ENCODE results near the gene TRIM66.

TRIM66 gene

GRCh38 chr11:8682303-8683114 is at the start of gene TRIM66, which contains the start of gene RPL27A:
TSS of gene TRIM66 (minus strand) at chr11:8682665. CDS start at chr11:8672274, 10,391 bp downstream.
TSS of gene RPL27A (plus strand) at chr11:8682792. CDS start at chr11:8682814, 22 bp downstream.
- peak; percentile 17 for TF ChIP-seq CTCF (conservative IDR thresholded peaks at IDR 0.05; ENCODE audit: low read depth, low read length)
- peak within 1 kb of the TSS; percentile 99 for H3K4me3 ChIP-seq (ENCODE audit: low read depth, low read length)
- peak; percentile 97 for DNase-seq (ENCODE audit: low read depth)

GRCh38 chr11:8731647-8732323 is 49.3 kb upstream of the TRIM66 start:
- TF ChIP-seq CTCF (conservative IDR thresholded peaks at IDR 0.05; ENCODE audit: low read depth, low read length) = no peak
- no peak overlapping the region for H3K4me3 ChIP-seq (ENCODE audit: low read depth, low read length)

GRCh38 chr11:8730697-8731020 is 48.2 kb upstream of the TRIM66 start:
- no peak for DNase-seq (ENCODE audit: low read depth)
- H3K4me3 ChIP-seq (ENCODE audit: low read depth, low read length) = no peak overlapping the region
- no peak for TF ChIP-seq CTCF (conservative IDR thresholded peaks at IDR 0.05; ENCODE audit: low read depth, low read length)

More at GRCh38 chr11:8731647-8732323, 49.3 kb upstream of the TRIM66 start:
- DNase-seq (ENCODE audit: low read depth) = no peak

- H3K4me3 ChIP-seq (ENCODE audit: low read depth, low read length) = no peak overlapping the region
- DNase-seq (ENCODE audit: low read depth) = no peak
- peak; percentile 9 for TF ChIP-seq CTCF (conservative IDR thresholded peaks at IDR 0.05; ENCODE audit: low read depth, low read length)
Observed at GRCh38 chr11:8729837-8730696, 47.6 kb upstream of the TRIM66 start.

GRCh38 chr11:8729067-8729466 is 46.6 kb upstream of the TRIM66 start:
- no peak for DNase-seq (ENCODE audit: low read depth)
- TF ChIP-seq CTCF (conservative IDR thresholded peaks at IDR 0.05; ENCODE audit: low read depth, low read length) = no peak
- no peak overlapping the region for H3K4me3 ChIP-seq (ENCODE audit: low read depth, low read length)

GRCh38 chr11:8728563-8728962 is 46.1 kb upstream of the TRIM66 start:
- no peak for TF ChIP-seq CTCF (conservative IDR thresholded peaks at IDR 0.05; ENCODE audit: low read depth, low read length)
- peak; percentile 41 for DNase-seq (ENCODE audit: low read depth)
- H3K4me3 ChIP-seq (ENCODE audit: low read depth, low read length) = no peak overlapping the region

Measured in choroid plexus epithelial cell (primary cell).